Loucy (cell line): ENCODE measurements around the gene NTPCR.

Source experiments
- EZH2phosphoT487 ChIP-seq: fragments of 200-600 bp; IDR thresholded peaks from 2 replicates; pipeline ENCODE4 v1.6.1; 2018; ENCODE audit warnings: antibody characterized with exemption, mild to moderate bottlenecking, moderate library complexity, borderline replicate concordance
- TF ChIP-seq, protein P1 (sequence below): fragments of 200-600 bp; sonication (generic); conservative IDR thresholded peaks from 2 replicates; pipeline ENCODE4 v1.5.1; 2014; ENCODE audit warnings: mild to moderate bottlenecking, antibody characterized with exemption, low read length

DNA sequence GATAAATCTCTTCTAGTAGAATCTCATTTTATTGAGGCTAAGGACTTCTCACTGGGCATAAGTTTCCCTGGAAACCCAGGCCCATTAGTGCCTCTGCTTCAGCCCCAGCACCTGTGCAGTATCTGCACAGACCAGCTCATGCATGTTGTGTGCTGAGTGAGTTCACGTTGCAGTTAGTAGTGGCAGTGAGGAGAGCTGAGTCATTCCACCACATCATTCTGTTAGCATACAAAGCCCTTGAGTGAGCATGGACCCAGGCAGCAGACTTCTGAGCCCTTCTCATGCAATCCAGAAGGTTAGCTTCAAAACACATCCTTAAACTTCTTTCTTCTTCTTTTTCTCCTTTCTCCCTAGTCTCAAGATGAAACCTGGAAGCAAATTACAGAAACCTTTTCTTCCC lies 45.8 kb upstream of the NTPCR start:
- TF ChIP-seq, protein P1, sequence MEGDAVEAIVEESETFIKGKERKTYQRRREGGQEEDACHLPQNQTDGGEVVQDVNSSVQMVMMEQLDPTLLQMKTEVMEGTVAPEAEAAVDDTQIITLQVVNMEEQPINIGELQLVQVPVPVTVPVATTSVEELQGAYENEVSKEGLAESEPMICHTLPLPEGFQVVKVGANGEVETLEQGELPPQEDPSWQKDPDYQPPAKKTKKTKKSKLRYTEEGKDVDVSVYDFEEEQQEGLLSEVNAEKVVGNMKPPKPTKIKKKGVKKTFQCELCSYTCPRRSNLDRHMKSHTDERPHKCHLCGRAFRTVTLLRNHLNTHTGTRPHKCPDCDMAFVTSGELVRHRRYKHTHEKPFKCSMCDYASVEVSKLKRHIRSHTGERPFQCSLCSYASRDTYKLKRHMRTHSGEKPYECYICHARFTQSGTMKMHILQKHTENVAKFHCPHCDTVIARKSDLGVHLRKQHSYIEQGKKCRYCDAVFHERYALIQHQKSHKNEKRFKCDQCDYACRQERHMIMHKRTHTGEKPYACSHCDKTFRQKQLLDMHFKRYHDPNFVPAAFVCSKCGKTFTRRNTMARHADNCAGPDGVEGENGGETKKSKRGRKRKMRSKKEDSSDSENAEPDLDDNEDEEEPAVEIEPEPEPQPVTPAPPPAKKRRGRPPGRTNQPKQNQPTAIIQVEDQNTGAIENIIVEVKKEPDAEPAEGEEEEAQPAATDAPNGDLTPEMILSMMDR = no peak
- TF ChIP-seq EZH2phosphoT487 = no peak
